ENCODE measurements around the gene VTA1. TPM values are rescaled to one million over a fixed set of nuclear protein-coding genes. Genes with fewer than 3 reads are reported as not detected.

The VTA1 gene
- total and polyA plus RNA-seq, 2 of the 4 experiments (the other 2 are of a cell fraction), result 60.9 to 120 TPM

DNA sequence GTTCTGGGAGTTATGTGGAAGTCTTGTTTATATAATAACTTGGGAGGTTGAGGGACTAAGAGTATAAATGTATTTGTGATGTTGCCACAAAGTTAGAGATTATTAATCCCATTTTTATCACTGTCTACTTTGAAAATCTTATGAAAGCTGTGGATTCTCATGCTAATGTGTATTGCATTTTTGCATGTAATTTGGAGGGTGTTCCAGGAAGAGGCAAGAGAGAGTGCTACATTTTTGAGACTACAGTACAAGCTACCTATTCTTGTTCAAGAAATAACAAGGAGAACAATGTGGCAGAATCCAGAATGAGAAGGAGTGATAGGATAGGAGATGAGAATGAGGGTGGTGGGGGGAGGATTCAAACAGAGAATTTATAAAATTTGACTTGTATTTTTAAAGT is 34.9 kb downstream of the VTA1 start:
- in situ Hi-C loops (cut with MboI; ENCODE audit: low sequenced_read_pairs), result no loop called here
- intact Hi-C loops (cut with micrococcal nuclease), result no loop called here
- no peak overlapping the region for H3K4me2 ChIP-seq (ENCODE audit: low read depth, low read length)
- H3K36me3 ChIP-seq (ENCODE audit: control insufficient read depth, insufficient read depth, low read length), result peaks cover 5% of the 10 kb centered on the region; the same call in 1 of the 2 replicates
- H3K9ac ChIP-seq (ENCODE audit: low read depth, low read length), result no peak overlapping the region
- no peak overlapping the region for H3K14ac ChIP-seq (replicated peaks; ENCODE audit: low read depth, low read length)
- H4K5ac ChIP-seq (ENCODE audit: low read depth, low read length), result no peak overlapping the region
- H2AK5ac ChIP-seq (ENCODE audit: low read depth, low read length), result no peak overlapping the region
- no peaks in the 10 kb centered on the region for H3K27me3 ChIP-seq (ENCODE audit: control insufficient read depth, insufficient read depth, low read length)
- DNase-seq (no peak), ATAC-seq (ENCODE audit: low read depth) (no peak)
- H3K4me3 ChIP-seq (ENCODE audit: insufficient read depth, low read depth, low read length), result no peak overlapping the region
- no peaks in the 10 kb centered on the region for H3K4me1 ChIP-seq (ENCODE audit: control insufficient read depth, insufficient read depth, low read length)
- H3K27ac ChIP-seq (ENCODE audit: insufficient read depth, low read length), result no peak overlapping the region
- CTCF ChIA-PET, result no interaction called here
- H2BK15ac ChIP-seq (ENCODE audit: low read depth, low read length), result no peak overlapping the region
- H4K8ac ChIP-seq (ENCODE audit: low read depth in 2 of 2, low read length in 2 of 2), result no peak overlapping the region
- no peak overlapping the region for H2BK120ac ChIP-seq (ENCODE audit: low read depth, low read length)
- H4K91ac ChIP-seq (ENCODE audit: insufficient read depth, low read depth, low read length), result no peak overlapping the region
- TF ChIP-seq NFE2L2 (IDR thresholded peaks at IDR 0.05; ENCODE audit: low read depth, low read length) (no peak), RAD21 (IDR thresholded peaks at IDR 0.05; ENCODE audit: low read length) (no peak), FOS (IDR thresholded peaks at IDR 0.05; ENCODE audit: low read depth, low read length) (no peak), MAFK (IDR thresholded peaks at IDR 0.05; ENCODE audit: low read depth, low read length) (no peak), RFX5 (IDR thresholded peaks at IDR 0.05; ENCODE audit: low read depth, low read length) (no peak), SMC3 (IDR thresholded peaks at IDR 0.05; ENCODE audit: low read depth, low read length) (no peak), RCOR1 (IDR thresholded peaks at IDR 0.05; ENCODE audit: insufficient replicate concordance, low read length) (no peak), MAZ (IDR thresholded peaks at IDR 0.05; ENCODE audit: borderline replicate concordance, low read depth, low read length) (no peak), CHD1 (IDR thresholded peaks at IDR 0.05; ENCODE audit: low read depth, low read length) (no peak), MXI1 (IDR thresholded peaks at IDR 0.05; ENCODE audit: borderline replicate concordance, low read depth, low read length) (no peak), CEBPB (IDR thresholded peaks at IDR 0.05; ENCODE audit: low read depth, low read length) (no peak), BHLHE40 (IDR thresholded peaks at IDR 0.05; ENCODE audit: low read depth, low read length) (no peak), POLR2A (IDR thresholded peaks at IDR 0.05; ENCODE audit: low read depth, low read length) (no peak)
- TF ChIP-seq, protein P1, sequence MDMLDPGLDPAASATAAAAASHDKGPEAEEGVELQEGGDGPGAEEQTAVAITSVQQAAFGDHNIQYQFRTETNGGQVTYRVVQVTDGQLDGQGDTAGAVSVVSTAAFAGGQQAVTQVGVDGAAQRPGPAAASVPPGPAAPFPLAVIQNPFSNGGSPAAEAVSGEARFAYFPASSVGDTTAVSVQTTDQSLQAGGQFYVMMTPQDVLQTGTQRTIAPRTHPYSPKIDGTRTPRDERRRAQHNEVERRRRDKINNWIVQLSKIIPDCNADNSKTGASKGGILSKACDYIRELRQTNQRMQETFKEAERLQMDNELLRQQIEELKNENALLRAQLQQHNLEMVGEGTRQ (IDR thresholded peaks at IDR 0.05; ENCODE audit: low read depth, low read length), result no peak
- TF ChIP-seq, protein P2, sequence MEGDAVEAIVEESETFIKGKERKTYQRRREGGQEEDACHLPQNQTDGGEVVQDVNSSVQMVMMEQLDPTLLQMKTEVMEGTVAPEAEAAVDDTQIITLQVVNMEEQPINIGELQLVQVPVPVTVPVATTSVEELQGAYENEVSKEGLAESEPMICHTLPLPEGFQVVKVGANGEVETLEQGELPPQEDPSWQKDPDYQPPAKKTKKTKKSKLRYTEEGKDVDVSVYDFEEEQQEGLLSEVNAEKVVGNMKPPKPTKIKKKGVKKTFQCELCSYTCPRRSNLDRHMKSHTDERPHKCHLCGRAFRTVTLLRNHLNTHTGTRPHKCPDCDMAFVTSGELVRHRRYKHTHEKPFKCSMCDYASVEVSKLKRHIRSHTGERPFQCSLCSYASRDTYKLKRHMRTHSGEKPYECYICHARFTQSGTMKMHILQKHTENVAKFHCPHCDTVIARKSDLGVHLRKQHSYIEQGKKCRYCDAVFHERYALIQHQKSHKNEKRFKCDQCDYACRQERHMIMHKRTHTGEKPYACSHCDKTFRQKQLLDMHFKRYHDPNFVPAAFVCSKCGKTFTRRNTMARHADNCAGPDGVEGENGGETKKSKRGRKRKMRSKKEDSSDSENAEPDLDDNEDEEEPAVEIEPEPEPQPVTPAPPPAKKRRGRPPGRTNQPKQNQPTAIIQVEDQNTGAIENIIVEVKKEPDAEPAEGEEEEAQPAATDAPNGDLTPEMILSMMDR (conservative IDR thresholded peaks at IDR 0.05; ENCODE audit: low read depth, low read length), result no peak
- TF ChIP-seq, protein P3, sequence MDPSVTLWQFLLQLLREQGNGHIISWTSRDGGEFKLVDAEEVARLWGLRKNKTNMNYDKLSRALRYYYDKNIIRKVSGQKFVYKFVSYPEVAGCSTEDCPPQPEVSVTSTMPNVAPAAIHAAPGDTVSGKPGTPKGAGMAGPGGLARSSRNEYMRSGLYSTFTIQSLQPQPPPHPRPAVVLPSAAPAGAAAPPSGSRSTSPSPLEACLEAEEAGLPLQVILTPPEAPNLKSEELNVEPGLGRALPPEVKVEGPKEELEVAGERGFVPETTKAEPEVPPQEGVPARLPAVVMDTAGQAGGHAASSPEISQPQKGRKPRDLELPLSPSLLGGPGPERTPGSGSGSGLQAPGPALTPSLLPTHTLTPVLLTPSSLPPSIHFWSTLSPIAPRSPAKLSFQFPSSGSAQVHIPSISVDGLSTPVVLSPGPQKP (IDR thresholded peaks at IDR 0.05; ENCODE audit: borderline replicate concordance, low read depth, low read length), result no peak
- no peak overlapping the region for H2BK5ac ChIP-seq (ENCODE audit: low read depth, low read length, poor library complexity, severe bottlenecking)
- H3K18ac ChIP-seq (ENCODE audit: low read depth, low read length), result no peak overlapping the region
- no peaks in the 10 kb centered on the region; the same call in 1 of the 2 replicates for H3K9me3 ChIP-seq (ENCODE audit: control insufficient read depth, insufficient read depth, low read length)
- dilution Hi-C loops (cut with HindIII; ENCODE audit: low sequenced_read_pairs, unreplicated experiment), result no loop called here
- no TSS peak for BruUV-seq (replicated peaks)
- H2AK9ac ChIP-seq (replicated peaks; ENCODE audit: low read depth, low read length, poor library complexity), result no peak overlapping the region
- no peaks in the 10 kb centered on the region for H4K20me1 ChIP-seq (ENCODE audit: insufficient read depth, low read length)
- H2AFZ ChIP-seq (replicated peaks; ENCODE audit: low read length, poor library complexity), result no peak overlapping the region
- no peak overlapping the region for H3K56ac ChIP-seq (ENCODE audit: extremely low read depth, insufficient read depth, low read length)
- peaks cover 7 to 8% of the 10 kb centered on the region in 2 experiments; a peak in 2 of 4 replicates for H3K79me1 ChIP-seq (ENCODE audit: low read depth in 1 of 2, low read length in 2 of 2)
- H3K23ac ChIP-seq (ENCODE audit: low read depth, low read length), result no peak overlapping the region
- POLR2A ChIA-PET (ENCODE audit: unreplicated experiment), result no interaction called here
- no peak overlapping the region for H3K4ac ChIP-seq (ENCODE audit: low read depth, low read length)
- no peak overlapping the region for H2BK20ac ChIP-seq (ENCODE audit: low read depth, low read length)
- no peaks in the 10 kb centered on the region for H3K9me1 ChIP-seq (ENCODE audit: insufficient read depth, low read length)

All from IMR-90 (cell line).